ENCODE results near the gene S1PR3.
A peak's percentile ranks its signal among the peaks of the same experiment; 100 is the strongest.
"Not testable (repeated sequence)": the region's sequence is repeated elsewhere in the genome, so short reads cannot be mapped to it uniquely, and the experiment has no call there.

Gene S1PR3

DNA sequence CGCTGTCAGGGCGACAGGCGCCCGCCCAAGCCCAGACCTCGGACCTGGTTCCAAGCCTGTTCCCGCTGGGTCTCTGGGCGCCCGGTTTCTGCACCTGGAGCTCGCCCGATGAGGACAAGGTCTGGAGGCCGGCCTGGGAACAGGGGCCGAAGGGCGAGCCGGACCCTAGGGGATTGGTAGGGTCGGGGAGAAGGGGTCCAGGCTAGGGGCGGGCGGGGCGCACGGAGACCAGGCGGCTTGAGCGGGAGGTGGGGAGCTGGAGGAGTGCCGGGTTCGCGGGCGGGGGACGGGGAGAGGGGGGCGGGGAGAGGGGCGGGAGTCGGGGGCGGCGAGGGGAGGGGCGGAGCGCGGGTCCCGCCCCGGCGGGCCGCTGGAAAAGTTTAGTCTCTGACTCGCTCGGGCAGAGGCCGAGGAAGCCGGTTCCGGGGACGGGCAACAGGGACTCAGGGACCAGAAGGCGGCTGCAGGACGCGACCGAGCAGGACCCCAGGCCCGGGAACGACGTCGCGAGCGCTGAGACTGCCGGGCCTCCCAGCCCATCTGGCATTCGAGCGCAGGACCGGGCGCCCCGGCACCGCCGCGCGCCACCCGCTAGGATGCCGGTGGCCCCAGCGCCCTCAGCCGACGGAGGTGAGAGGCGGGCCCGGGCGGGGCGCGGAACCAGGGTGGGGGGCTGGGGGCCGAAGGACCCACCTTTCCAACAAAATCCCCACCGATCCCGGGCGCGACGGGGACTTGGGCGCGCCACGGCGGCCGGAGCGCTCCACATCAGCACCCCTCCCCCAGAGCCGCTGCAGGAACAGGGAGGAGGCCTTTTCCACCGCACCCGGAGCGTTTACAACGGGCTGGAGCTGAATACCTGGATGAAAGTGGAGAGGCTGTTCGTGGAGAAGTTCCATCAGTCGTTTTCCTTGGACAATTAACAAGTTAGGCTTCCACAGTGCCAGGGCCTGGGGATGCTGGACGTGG lies at the start of gene S1PR3:
S1PR3 (plus strand) TSS at position 403 of the 969 bp plus-strand sequence. CDS start 9,733 bp downstream, outside the sequence.
- peak; percentile 89 for DNase-seq

DNA sequence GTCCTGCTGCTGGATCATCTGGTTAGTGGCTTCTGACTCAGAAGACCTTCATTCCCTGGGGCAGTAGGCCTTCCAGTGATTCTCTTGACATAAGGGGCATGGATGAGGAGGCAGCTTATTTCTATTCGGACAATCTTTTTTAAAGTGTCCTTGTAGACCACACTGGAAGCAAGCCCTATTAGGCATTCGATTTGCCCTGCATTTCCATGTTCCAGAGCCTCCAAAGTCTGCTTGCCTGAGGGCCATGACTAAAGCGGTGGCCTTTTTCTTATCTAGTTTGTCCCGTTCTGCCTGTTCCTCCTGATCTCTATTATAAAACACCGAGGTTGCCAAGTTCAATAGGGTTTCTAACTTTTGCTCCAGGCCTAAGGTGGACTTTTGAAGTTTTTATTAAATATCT lies 49.7 kb upstream of the S1PR3 start:
- not testable (repeated sequence) for DNase-seq

GRCh38 chr9:88942411-88942810 lies 48.9 kb upstream of the S1PR3 start:
- no peak for DNase-seq

DNA sequence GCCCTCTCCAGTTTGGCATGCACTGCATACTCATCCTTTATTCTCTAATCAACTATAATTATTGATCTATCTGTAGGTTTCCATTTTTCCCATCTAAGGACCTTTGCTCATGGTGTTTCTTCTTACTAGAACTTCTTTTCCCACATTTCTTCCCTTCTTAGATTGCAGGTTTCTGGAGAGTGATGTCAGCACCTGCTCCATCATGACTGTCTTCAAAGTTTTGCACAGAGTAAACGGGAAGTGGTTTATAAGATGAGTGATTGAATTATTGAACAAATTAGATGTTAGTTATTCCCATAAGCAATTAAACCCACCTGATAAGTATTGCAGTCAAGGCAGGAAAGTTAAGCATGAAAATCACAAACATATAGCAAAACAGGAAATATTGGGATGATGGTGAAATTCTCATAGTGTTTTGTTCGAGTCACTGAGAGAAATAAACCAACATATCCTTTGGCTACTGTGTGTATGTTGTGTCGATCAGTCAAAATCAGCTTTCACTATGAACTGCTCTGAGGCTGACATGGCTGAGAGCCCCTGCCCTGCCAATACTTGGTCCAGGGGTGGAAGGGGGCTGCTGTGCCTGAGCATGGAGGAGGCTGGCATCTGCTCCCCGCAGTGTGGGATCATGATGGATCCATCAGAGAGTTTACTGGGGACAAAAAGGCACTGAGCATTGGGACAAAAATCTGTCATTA lies 45.5 kb upstream of the S1PR3 start:
- no peak for DNase-seq

- DNase-seq, result no peak
Measured at GRCh38 chr9:88947581-88948573, 43.4 kb upstream of the S1PR3 start.

DNA sequence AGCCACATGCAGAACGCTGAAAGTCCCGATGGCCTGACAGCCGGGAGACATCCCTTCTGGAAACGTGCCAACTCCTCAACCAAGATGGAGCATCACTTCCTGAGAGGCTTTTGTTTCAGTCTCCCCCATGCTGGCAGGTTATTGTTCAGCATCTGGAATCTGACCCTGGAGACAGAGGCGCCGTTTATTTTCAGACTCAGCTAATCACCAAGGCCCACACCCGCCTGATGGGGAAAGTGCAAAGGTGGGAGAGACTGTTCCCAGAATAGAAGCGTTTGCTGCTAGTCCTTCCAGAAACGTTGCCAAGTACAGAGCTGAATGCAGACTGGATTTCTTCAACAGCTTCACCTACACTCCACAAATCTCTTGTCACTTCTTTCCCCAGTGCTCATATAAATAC lies 41.8 kb upstream of the S1PR3 start:
- DNase-seq, result peak; percentile 79

- no peak for DNase-seq
Measured at GRCh38 chr9:88949961-88950340, 41.3 kb upstream of the S1PR3 start.

DNA sequence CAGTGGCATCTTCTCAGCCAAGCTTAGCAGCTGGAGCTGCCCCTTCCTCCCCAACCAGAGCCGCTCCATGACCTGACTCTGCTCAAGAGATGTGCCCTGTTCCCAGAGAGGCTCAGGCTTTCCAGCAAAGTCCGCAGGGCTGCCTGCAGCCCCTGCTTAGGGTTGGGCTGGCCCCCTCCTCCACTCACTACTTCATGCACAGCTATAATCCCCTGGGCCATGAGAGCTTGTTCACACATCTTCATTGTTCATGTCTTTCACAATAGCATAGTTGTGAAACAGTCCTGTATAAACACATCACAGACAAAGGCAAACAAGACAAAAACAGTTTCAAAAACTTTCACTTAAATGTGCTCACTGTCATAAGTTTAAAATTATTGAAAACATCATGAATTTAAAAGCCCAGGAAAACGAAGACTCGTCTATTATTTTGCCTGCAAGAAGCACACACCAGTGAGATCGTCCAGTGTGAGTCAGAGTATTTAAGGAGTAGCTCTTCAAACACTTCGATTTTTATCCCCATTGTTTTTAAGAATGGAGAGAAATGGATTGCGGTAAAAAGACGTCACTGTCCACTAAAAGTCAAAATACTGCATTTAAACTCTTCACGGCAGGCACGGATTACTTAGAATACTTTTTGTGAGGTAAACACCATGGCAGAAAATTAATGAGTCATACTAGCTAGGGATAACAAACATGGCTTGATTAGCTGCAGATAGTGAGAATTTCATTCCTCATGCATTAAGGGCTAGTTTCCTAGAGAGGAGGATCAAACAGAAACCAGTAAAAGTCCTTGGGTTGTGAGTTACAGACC lies 40.7 kb upstream of the S1PR3 start:
- no peak for DNase-seq

- DNase-seq, result no peak
Measured at GRCh38 chr9:88951155-88951542, 40.1 kb upstream of the S1PR3 start.

DNA sequence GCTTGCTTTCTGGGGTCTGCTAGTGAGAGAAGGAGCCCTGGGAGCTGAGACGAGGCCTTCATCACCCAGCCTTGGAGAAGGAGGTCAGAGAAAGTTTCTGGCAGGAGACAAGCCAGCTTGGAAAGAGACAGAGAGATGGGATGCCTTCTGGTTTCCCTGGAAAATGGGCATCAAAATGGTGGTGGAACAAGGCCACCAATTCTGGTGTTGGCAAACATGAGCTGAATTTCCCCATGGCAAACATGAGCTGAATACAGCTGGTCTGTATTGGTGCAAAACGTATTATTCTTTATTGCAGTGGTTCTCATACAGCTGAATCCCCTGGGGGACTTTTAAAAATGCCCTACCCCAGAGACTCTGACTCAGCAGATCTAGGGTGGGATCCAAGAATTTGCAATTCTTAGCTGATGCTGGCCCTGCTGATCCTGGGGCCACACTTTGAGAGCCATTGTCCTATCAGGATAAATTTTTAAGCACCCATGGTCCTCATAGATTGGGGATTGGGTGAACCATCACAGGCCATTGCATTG lies 39.1 kb upstream of the S1PR3 start:
- DNase-seq, result no peak

DNA sequence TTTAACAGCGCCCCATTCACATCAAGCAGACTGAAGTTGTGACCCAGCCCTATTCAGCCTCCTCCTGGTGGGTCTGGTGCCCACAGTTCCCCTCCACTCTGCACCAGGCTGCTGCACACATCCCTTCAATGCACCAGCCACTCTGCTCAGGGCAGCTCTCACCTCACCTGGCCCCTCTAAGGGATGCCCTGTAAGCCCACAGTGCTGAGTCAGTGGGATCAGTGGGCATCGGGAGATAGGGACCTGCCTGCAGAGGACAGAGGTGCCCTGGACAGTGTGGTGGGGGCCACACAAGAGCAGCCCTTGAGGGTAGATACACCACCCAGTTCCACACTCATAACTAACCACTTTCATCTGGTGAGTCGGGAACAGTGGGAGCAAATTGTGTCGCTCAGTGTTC lies 38.3 kb upstream of the S1PR3 start:
- DNase-seq, result no peak

- DNase-seq, result peak; percentile 33
Measured at GRCh38 chr9:88953381-88954029, 37.8 kb upstream of the S1PR3 start.

- DNase-seq, result no peak
Measured at GRCh38 chr9:88954066-88954465, 37.2 kb upstream of the S1PR3 start.

DNA sequence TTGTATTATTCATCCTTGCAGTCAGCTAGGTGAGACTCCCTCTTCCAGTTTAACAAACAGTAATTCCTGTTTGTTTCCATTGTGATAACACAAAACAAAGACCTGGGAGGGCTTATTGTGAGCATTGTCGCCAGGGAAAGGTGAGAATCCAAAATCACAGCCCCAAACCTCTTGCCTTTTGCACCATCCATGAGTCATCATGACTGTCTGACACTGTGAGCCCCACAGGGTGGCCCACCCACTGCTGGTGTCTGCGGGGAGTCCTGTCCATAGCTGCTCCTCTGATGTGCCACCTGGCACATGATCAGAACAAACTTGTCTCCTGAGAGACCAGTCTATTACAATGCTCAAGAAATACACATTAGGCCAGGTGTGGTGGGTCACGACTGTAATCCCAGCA lies 33.7 kb upstream of the S1PR3 start:
- DNase-seq, result no peak

- DNase-seq, result no peak
Measured at GRCh38 chr9:88959727-88960469, 31.4 kb upstream of the S1PR3 start.

- no peak for DNase-seq
Measured at GRCh38 chr9:88960632-88961031, 30.6 kb upstream of the S1PR3 start.

GRCh38 chr9:88965473-88965872 lies 25.8 kb upstream of the S1PR3 start:
- no peak for DNase-seq

GRCh38 chr9:88966894-88967676 lies 24.2 kb upstream of the S1PR3 start:
- DNase-seq, result no peak

- DNase-seq, result no peak
Measured at GRCh38 chr9:88968799-88969198, 22.5 kb upstream of the S1PR3 start.
